GM12878 (cell line): ENCODE results near the gene PITPNB. TPM values are rescaled to one million over a fixed set of nuclear protein-coding genes. Genes with fewer than 3 reads are reported as not detected.

Source experiments
- ATAC-seq: fragments of 200-7000 bp; cut with Tn5 transposase; 3 replicates; pipeline ENCODE4 v1.9.1; 2020; ENCODE audit warnings: mild to moderate bottlenecking, moderate library complexity
- BruUV-seq: library from RNA; stranded (reverse); fragments of 400-500 nt; replicated peaks from 2 replicates; lab custom pipeline; 2021; lab: Mats Ljungman, UMichigan
- CTCF ChIA-PET: fragments of 300-600 bp; sonication (Branson Sonifier 250); formaldehyde crosslinking; extraction: SDS; loops from one replicate; lab custom pipeline; 2021; ENCODE audit warnings: inconsistent platforms; lab: Yijun Ruan, JAX
- POLR2A ChIA-PET: fragments of 350-600 bp; formaldehyde crosslinking; extraction: SDS; loops from one replicate; lab custom pipeline; 2021; ENCODE audit warnings: inconsistent platforms; lab: Charles Lee
- RAD21 ChIA-PET: fragments of 300-600 bp; sonication (Branson Sonifier 250); formaldehyde crosslinking; loops from one replicate; lab custom pipeline; 2023; ENCODE audit warnings: antibody characterized with exemption; ENCODE audit not compliant: unreplicated experiment; lab: Charles Lee
- SMC1A ChIA-PET: fragments of 300-600 bp; sonication (Branson Sonifier 250); formaldehyde crosslinking; loops from one replicate; lab custom pipeline; 2023; ENCODE audit not compliant: unreplicated experiment, uncharacterized antibody; lab: Charles Lee
- DNase-seq: peaks from one replicate; pipeline ENCODE4 v3.0.0-alpha.2; 2011; ENCODE audit warnings: low read depth, low spot score
- FAIRE-seq: peaks from 3 replicates; lab custom pipeline; 2011; peaks lifted over from hg19 to GRCh38; lab: Jason Lieb, UNC
- H2AFZ ChIP-seq: 2 replicates; pipeline ENCODE4 v1.6.0; 2011; ENCODE audit warnings: low read depth, low read length, control low read depth; ENCODE audit not compliant: control insufficient read depth
- H3K27ac ChIP-seq: 2 replicates; pipeline ENCODE4 v1.5.1; 2011; ENCODE audit warnings: control low read depth; ENCODE audit not compliant: control insufficient read depth, insufficient read depth
- H3K27me3 ChIP-seq, 2 experiments: replicated peaks in 1 of 2; 2 replicates each; pipeline versions ENCODE4 v1.6.0 to v1.6.1; 2011; ENCODE audit warnings: low read length in 1 of 2; ENCODE audit not compliant: control insufficient read depth in 2 of 2, insufficient read depth in 2 of 2
- H3K36me3 ChIP-seq, 2 experiments: 2 replicates each; pipeline ENCODE4 v1.5.1; 2011; ENCODE audit warnings: low read length in 1 of 2; ENCODE audit not compliant: control insufficient read depth in 2 of 2, insufficient read depth in 2 of 2
- H3K4me1 ChIP-seq: 2 replicates; pipeline ENCODE4 v1.6.1; 2011; ENCODE audit warnings: mild to moderate bottlenecking, low read length, moderate library complexity, mixed read lengths; ENCODE audit not compliant: control insufficient read depth, insufficient read depth
- H3K4me2 ChIP-seq: 2 replicates; pipeline ENCODE4 v1.6.0; 2011; ENCODE audit warnings: control low read depth; ENCODE audit not compliant: control insufficient read depth, insufficient read depth
- H3K4me3 ChIP-seq: fragments of 200-600 bp; sonication (generic); 2 replicates; pipeline ENCODE4 v1.5.1; 2016
- H3K79me2 ChIP-seq: 2 replicates; pipeline ENCODE4 v1.6.0; 2011; ENCODE audit warnings: low read length; ENCODE audit not compliant: control insufficient read depth, insufficient read depth
- H3K9ac ChIP-seq: 2 replicates; pipeline ENCODE4 v1.8.0; 2011; ENCODE audit warnings: low read length, control low read depth, mixed read lengths; ENCODE audit not compliant: control insufficient read depth, insufficient read depth
- H3K9me3 ChIP-seq: replicated peaks from 3 replicates; pipeline ENCODE4 v1.5.1; 2011; ENCODE audit warnings: mild to moderate bottlenecking, low read length; ENCODE audit not compliant: control insufficient read depth, insufficient read depth
- H4K20me1 ChIP-seq: 2 replicates; pipeline ENCODE4 v1.6.0; 2011; ENCODE audit not compliant: control insufficient read depth, insufficient read depth
- MYC ChIP-seq: IDR thresholded peaks from 2 replicates; pipeline ENCODE4 v1.6.1; 2011; ENCODE audit warnings: mild to moderate bottlenecking, low read length, moderate library complexity, inconsistent platforms; ENCODE audit not compliant: insufficient read depth, insufficient replicate concordance, insufficient read length, severe bottlenecking
- RCOR1 ChIP-seq: conservative IDR thresholded peaks from 2 replicates; pipeline ENCODE4 v1.6.1; 2012; ENCODE audit warnings: low read depth, low read length, improper control_type of control experiment
- TARDBP ChIP-seq: IDR thresholded peaks from 2 replicates; pipeline ENCODE4 v1.6.1; 2016; ENCODE audit warnings: borderline replicate concordance
- WGBS: methylation state at CpG from one replicate; pipeline ENCODE4 v1.1.6; 2016; ENCODE audit warnings: low lambda C conversion rate; ENCODE audit not compliant: insufficient replicate concordance, insufficient coverage; ENCODE audit errors: missing lambda C conversion rate; 5-methylcytosine and 5-hydroxymethylcytosine counted together
- in situ Hi-C: fragments of 300-500 bp; cut with MboI; formaldehyde crosslinking; loops from 9 replicates; pipeline ENCODE4 v1.14.3; 2018; ENCODE audit warnings: mixed read lengths
- intact Hi-C: fragments of 100-400 bp; cut with micrococcal nuclease; formaldehyde crosslinking; loops from one replicate; pipeline ENCODE4 v1.14.2; 2022; ENCODE audit not compliant: unreplicated experiment
- polyA plus RNA-seq, 11 experiments: library from polyadenylated mRNA; depleted of rRNA in 4 of 11; unstranded in 6 of 11; stranded (reverse) in 5 of 11; fragments of >200 nt; fragmentation: Nextera tagmentation in 4 of 11; fragmentation: Illumina TruSeq in 1 of 11; extraction: Ambion mirVana in 4 of 11; extraction: Trizol in 1 of 11; gene quantifications; 1 replicate in 1 of 11; 2 replicates in 10 of 11; pipeline versions ENCODE4 v1.2.1 to v1.2.3, GENCODE V29; 2011 to 2016; ENCODE audit warnings: inconsistent platforms in 2 of 11, missing spikeins in 2 of 11, low read depth in 1 of 11
- total RNA-seq, 4 experiments: library from RNA; depleted of rRNA in 3 of 4; stranded (reverse); fragments of >200 nt in 3 of 4; fragmentation: Illumina TruSeq in 1 of 4; extraction: Trizol in 1 of 4; gene quantifications; 2 replicates each; pipeline versions ENCODE4 v1.2.1 to v1.2.3, GENCODE V29; 2013 to 2021
- TF ChIP-seq, protein P1 (sequence below): fragments of 450-650 bp; IDR thresholded peaks from 2 replicates; pipeline ENCODE4 v1.6.1; 2018; ENCODE audit warnings: borderline replicate concordance, mild to moderate bottlenecking; ENCODE audit not compliant: partially characterized antibody
- TF ChIP-seq, protein P2 (sequence below): fragments of 150-350 bp; IDR thresholded peaks from 2 replicates; pipeline ENCODE4 v1.6.1; 2014; ENCODE audit warnings: mild to moderate bottlenecking, low read depth, low read length
- TF ChIP-seq, protein P3 (sequence below): fragments of 450-650 bp; IDR thresholded peaks from 2 replicates; pipeline ENCODE4 v1.6.1; 2017; ENCODE audit warnings: antibody characterized with exemption, mild to moderate bottlenecking, moderate library complexity
- TF ChIP-seq, protein P4 (sequence below): IDR thresholded peaks from 2 replicates; pipeline ENCODE4 v1.6.1; 2012; ENCODE audit warnings: mild to moderate bottlenecking, low read depth, low read length
- TF ChIP-seq, protein P5 (sequence below): fragments of 450-650 bp; conservative IDR thresholded peaks from 2 replicates; pipeline ENCODE4 v1.6.1; 2017; ENCODE audit warnings: mild to moderate bottlenecking, moderate library complexity

PITPNB gene
- total and polyA plus RNA-seq, 10 of the 15 experiments (the other 5 are each of a cell fraction or from before 2014, with no cell fraction given): 19.7 to 116 (median 64.9) TPM

DNA sequence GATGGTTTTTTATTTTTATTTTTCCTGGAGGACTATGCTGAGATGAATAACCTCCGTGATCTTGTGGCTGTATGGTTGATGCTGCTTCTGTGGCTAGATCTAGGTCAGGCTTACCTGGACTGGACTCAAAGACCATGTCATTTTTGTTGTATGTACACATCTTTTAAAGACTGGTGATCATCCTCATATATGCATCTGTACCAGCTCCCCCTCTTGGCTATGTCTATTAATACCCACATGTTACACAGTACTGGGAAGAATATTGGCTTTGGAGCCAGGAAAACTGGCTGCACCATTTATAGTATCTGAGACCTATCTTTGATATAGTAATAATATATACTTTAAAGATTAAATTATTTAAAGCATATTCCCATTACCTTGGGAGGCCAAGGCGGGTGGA, 18.4 kb upstream of the PITPNB start (continued):
- TF ChIP-seq, protein P1, sequence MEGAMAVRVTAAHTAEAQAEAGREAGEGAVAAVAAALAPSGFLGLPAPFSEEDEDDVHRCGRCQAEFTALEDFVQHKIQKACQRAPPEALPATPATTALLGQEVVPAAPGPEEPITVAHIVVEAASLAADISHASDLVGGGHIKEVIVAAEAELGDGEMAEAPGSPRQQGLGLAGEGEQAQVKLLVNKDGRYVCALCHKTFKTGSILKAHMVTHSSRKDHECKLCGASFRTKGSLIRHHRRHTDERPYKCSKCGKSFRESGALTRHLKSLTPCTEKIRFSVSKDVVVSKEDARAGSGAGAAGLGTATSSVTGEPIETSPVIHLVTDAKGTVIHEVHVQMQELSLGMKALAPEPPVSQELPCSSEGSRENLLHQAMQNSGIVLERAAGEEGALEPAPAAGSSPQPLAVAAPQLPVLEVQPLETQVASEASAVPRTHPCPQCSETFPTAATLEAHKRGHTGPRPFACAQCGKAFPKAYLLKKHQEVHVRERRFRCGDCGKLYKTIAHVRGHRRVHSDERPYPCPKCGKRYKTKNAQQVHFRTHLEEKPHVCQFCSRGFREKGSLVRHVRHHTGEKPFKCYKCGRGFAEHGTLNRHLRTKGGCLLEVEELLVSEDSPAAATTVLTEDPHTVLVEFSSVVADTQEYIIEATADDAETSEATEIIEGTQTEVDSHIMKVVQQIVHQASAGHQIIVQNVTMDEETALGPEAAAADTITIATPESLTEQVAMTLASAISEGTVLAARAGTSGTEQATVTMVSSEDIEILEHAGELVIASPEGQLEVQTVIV: no peak
- TF ChIP-seq, protein P2, sequence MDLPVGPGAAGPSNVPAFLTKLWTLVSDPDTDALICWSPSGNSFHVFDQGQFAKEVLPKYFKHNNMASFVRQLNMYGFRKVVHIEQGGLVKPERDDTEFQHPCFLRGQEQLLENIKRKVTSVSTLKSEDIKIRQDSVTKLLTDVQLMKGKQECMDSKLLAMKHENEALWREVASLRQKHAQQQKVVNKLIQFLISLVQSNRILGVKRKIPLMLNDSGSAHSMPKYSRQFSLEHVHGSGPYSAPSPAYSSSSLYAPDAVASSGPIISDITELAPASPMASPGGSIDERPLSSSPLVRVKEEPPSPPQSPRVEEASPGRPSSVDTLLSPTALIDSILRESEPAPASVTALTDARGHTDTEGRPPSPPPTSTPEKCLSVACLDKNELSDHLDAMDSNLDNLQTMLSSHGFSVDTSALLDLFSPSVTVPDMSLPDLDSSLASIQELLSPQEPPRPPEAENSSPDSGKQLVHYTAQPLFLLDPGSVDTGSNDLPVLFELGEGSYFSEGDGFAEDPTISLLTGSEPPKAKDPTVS: no peak
- no peak for TF ChIP-seq TARDBP
- TF ChIP-seq, protein P3, sequence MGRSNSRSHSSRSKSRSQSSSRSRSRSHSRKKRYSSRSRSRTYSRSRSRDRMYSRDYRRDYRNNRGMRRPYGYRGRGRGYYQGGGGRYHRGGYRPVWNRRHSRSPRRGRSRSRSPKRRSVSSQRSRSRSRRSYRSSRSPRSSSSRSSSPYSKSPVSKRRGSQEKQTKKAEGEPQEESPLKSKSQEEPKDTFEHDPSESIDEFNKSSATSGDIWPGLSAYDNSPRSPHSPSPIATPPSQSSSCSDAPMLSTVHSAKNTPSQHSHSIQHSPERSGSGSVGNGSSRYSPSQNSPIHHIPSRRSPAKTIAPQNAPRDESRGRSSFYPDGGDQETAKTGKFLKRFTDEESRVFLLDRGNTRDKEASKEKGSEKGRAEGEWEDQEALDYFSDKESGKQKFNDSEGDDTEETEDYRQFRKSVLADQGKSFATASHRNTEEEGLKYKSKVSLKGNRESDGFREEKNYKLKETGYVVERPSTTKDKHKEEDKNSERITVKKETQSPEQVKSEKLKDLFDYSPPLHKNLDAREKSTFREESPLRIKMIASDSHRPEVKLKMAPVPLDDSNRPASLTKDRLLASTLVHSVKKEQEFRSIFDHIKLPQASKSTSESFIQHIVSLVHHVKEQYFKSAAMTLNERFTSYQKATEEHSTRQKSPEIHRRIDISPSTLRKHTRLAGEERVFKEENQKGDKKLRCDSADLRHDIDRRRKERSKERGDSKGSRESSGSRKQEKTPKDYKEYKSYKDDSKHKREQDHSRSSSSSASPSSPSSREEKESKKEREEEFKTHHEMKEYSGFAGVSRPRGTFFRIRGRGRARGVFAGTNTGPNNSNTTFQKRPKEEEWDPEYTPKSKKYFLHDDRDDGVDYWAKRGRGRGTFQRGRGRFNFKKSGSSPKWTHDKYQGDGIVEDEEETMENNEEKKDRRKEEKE: no peak
- TF ChIP-seq, all 136 proteins: peak for 0

DNA sequence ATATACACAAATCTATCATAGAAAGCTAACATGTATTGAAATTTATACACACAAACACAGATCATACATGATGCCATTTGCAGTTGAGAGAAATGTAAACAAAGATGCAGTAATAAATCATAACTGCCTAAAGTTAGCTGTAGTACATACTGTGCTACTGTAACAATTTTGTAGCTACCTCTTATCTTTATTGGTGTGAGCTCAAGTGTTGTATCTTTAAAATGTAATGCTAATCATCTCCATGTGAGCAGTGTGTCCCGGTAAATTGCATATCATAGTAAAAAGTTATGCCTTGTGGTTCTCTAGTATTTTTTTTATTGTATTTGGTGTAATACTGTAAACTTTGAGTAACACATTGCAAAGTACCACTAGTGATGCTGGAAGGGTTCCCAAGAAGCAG, 16.8 kb upstream of the PITPNB start:
- ChIA-PET POLR2A (no interaction called here), SMC1A (interaction anchor here (1.0 to 2.2 kb wide), 4 partner anchors 13 to 49 kb away, joined by 4 to 6 read pairs (median 4); no protein-coding TSS in a partner anchor), RAD21 (interaction anchor here (0.6 to 1.0 kb wide), 2 partner anchors 49 to 55 kb away, joined by 3 read pairs; no protein-coding TSS in a partner anchor), CTCF (interaction anchor here (0.6 to 2.8 kb wide), 3 partner anchors 23 to 1328 kb away, joined by 3 to 12 read pairs (median 3); no protein-coding TSS in a partner anchor)
- WGBS: 100% methylated on average over 1 of the region's 1 CpG
- H3K4me1 ChIP-seq: no peaks in the 10 kb centered on the region
- intact Hi-C loops (no loop called here), in situ Hi-C loops (no loop called here)
- ATAC-seq (no peak), FAIRE-seq (no peak), DNase-seq (no peak)
- H3K79me2 ChIP-seq: no peaks in the 10 kb centered on the region
- H3K27me3 ChIP-seq: no peaks in the 10 kb centered on the region
- no peaks in the 10 kb centered on the region; the same call in 1 of the 2 replicates for H4K20me1 ChIP-seq
- BruUV-seq: no TSS peak
- no peak overlapping the region for H3K9ac ChIP-seq
- no peak overlapping the region for H3K4me2 ChIP-seq
- no peaks in the 10 kb centered on the region for H3K9me3 ChIP-seq
- no peak overlapping the region for H3K27ac ChIP-seq
- H2AFZ ChIP-seq: no peak overlapping the region
- H3K4me3 ChIP-seq: no peak overlapping the region
- H3K36me3 ChIP-seq: no peaks in the 10 kb centered on the region
- TF ChIP-seq RCOR1: no peak
- TF ChIP-seq MYC: no peak
- TF ChIP-seq, protein P4, sequence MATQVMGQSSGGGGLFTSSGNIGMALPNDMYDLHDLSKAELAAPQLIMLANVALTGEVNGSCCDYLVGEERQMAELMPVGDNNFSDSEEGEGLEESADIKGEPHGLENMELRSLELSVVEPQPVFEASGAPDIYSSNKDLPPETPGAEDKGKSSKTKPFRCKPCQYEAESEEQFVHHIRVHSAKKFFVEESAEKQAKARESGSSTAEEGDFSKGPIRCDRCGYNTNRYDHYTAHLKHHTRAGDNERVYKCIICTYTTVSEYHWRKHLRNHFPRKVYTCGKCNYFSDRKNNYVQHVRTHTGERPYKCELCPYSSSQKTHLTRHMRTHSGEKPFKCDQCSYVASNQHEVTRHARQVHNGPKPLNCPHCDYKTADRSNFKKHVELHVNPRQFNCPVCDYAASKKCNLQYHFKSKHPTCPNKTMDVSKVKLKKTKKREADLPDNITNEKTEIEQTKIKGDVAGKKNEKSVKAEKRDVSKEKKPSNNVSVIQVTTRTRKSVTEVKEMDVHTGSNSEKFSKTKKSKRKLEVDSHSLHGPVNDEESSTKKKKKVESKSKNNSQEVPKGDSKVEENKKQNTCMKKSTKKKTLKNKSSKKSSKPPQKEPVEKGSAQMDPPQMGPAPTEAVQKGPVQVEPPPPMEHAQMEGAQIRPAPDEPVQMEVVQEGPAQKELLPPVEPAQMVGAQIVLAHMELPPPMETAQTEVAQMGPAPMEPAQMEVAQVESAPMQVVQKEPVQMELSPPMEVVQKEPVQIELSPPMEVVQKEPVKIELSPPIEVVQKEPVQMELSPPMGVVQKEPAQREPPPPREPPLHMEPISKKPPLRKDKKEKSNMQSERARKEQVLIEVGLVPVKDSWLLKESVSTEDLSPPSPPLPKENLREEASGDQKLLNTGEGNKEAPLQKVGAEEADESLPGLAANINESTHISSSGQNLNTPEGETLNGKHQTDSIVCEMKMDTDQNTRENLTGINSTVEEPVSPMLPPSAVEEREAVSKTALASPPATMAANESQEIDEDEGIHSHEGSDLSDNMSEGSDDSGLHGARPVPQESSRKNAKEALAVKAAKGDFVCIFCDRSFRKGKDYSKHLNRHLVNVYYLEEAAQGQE: no peak
- TF ChIP-seq, protein P5, sequence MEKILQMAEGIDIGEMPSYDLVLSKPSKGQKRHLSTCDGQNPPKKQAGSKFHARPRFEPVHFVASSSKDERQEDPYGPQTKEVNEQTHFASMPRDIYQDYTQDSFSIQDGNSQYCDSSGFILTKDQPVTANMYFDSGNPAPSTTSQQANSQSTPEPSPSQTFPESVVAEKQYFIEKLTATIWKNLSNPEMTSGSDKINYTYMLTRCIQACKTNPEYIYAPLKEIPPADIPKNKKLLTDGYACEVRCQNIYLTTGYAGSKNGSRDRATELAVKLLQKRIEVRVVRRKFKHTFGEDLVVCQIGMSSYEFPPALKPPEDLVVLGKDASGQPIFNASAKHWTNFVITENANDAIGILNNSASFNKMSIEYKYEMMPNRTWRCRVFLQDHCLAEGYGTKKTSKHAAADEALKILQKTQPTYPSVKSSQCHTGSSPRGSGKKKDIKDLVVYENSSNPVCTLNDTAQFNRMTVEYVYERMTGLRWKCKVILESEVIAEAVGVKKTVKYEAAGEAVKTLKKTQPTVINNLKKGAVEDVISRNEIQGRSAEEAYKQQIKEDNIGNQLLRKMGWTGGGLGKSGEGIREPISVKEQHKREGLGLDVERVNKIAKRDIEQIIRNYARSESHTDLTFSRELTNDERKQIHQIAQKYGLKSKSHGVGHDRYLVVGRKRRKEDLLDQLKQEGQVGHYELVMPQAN: no peak
